AG09309 (cell line): ENCODE results near the gene IRF2.
A peak's percentile ranks its signal among the peaks of the same experiment; 100 is the strongest.

Source experiments
- DNase-seq: peaks from one replicate; pipeline ENCODE4 v3.0.0-alpha.2; 2010; ENCODE audit warnings: low read depth
- H3K4me3 ChIP-seq: 2 replicates; pipeline ENCODE4 v1.5.1; 2011; ENCODE audit warnings: mild to moderate bottlenecking, low read depth, low read length, moderate library complexity; ENCODE audit not compliant: control insufficient read depth
- TF ChIP-seq, protein P1 (sequence below): IDR thresholded peaks from 2 replicates; pipeline ENCODE4 v1.5.1; 2011; ENCODE audit warnings: mild to moderate bottlenecking, low read depth, low read length, inconsistent platforms; ENCODE audit not compliant: insufficient read depth, control insufficient read depth; ENCODE audit errors: missing control alignments

Gene IRF2

DNA sequence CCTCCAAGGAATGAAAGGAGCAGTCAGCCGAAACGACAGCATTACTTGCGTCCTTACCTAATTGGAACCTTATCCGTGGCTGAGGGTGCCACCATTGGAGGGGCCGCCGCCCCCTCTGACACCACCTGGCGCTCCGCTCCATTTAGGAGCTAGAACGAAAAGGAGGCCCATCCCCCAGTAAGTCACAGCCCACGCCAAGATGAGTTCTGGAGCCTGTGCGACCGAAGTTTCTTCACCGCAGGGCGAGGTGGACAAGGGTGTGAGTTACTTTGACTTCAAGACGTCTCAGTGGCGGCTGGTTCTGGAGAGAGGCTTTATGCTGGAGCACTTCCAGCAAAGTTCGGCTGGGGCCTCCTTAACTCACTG, 729 bp upstream of the IRF2 start:
- H3K4me3 ChIP-seq = peak overlapping the region; percentile 96
- TF ChIP-seq, protein P1, sequence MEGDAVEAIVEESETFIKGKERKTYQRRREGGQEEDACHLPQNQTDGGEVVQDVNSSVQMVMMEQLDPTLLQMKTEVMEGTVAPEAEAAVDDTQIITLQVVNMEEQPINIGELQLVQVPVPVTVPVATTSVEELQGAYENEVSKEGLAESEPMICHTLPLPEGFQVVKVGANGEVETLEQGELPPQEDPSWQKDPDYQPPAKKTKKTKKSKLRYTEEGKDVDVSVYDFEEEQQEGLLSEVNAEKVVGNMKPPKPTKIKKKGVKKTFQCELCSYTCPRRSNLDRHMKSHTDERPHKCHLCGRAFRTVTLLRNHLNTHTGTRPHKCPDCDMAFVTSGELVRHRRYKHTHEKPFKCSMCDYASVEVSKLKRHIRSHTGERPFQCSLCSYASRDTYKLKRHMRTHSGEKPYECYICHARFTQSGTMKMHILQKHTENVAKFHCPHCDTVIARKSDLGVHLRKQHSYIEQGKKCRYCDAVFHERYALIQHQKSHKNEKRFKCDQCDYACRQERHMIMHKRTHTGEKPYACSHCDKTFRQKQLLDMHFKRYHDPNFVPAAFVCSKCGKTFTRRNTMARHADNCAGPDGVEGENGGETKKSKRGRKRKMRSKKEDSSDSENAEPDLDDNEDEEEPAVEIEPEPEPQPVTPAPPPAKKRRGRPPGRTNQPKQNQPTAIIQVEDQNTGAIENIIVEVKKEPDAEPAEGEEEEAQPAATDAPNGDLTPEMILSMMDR = no peak
- DNase-seq = no peak

DNA sequence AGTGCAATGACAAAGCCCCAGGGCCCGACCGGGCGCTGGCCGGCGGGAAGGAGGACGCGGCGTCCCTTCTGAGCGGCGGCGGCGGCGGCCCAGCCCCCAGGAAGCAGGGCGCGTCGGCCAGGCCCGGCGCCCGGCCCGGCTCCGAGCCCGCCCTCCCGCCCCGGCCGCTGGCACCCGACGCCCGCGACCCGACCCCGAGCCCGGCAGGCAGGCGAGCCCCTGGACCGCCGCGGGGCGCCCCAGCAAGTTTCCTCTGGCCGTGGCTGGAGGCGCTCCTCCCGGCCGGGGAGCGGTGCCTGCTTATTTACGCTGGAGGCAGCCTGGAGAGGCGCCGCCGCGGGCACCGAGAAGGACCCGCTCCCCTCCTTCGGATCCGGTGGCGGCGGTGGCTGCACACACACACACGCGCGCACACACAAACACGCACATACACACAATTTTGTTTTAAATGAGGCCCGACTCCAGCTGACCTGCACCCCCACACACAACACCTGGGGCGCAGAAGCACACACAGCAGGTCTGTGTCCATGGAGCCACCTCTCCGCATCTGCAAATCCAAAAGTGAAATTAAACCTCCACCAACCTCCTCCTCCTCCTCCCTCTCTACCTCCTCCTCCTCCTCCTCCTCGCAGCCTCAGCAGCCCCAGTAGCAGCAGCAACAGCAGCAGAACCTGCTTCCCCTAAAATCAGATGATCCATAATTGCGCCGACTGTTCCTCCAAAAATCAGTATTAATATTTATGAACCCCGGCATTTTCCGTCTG, 669 bp downstream of the IRF2 start:
- DNase-seq = no peak
- H3K4me3 ChIP-seq = peak overlapping the region; percentile 96
- TF ChIP-seq, protein P1 = no peak

DNA sequence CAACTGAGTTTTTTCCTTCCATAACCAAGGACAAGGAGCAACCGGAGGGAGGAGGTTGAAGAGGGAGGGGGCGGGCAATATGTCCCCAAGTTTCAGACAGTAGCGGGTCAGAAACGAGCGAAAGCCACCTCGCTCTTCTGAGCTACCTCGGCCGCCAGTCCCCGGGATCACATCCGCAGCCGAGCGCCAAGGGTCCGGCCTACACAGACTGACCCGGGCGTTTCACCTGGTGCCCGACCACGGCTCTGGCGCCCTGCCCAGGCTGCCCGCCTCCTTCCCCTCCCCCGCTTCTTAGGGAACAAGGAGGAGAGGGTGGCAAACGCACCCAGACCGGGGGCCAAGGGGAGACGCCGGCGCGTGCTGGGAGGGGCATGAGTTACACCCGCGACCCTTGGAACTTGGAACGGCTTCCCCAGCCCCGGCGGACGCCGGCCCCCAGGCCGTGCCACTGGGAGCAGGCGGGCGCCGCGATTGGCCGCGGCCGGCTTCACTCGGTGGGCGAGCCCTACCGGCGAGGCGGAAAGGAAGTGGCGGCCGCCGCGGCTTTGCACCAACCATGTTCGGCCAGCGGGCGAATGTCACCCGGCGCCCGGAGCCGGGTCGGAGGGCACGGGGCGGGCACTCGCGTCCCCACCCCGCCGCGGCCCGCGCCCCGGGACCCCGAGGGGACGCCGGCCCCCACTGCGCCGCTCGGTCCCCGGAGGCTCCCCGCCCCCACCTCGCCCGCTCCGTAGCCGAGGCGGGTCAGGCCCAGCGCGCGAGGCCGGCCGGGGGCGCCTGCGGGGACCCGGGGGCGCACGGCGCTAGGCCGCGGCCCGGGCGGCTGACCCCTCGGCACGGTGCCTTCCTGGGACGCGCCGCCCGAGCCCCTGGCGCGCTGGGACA, 1.5 kb downstream of the IRF2 start:
- DNase-seq = no peak
- TF ChIP-seq, protein P1 = no peak
- H3K4me3 ChIP-seq = peak overlapping the region; percentile 96

DNA sequence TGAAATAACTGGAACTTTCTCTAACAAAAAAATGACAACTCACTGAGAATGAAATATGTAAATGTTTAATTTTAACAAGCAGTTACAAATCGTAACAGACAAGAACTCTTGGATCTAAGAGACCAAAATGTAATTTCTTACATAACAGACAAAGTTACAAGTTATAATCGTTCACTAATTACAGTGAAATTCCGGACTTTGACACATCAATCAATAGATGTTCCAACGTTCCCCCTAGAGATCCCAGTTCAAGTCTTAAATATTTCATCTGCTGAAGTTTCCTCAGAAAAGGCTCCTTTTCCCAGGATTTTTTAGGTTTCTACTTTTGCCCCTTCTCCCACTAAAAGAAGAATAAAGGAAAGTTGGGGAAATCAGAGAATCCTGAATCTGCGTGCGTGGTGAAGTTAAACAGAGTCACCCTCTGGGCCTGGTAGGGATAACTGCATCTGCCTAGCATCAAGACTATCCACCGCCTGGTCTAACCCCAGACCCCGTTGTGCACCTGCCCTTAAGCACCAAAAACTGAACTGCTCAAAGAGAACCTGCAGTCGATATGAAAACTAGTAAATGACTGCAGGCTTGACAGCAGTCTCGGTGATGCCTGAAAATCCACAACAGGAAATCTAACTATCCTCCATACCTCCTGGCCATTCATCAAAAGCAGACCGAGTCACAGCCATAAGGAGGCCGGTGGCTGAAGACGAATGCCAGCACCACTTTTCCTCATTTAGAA, 2.3 kb downstream of the IRF2 start:
- H3K4me3 ChIP-seq = peak overlapping the region; percentile 96
- TF ChIP-seq, protein P1 = no peak
- no peak for DNase-seq

DNA sequence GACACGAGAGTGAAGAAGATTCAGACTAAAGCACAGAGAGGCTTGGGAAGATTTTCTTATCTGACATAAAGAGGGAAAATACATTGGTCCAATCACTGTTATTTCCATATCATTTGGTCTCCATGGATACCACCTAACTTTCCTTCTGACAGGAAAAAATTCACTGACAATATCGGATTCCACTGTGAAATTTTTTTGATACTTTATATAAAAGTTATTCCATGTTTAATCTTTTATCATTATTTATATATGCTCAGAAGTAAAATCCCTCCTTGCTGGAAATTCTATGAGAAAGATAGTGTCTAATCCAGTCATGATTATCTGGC, 3.6 kb downstream of the IRF2 start:
- H3K4me3 ChIP-seq = no peak overlapping the region
- DNase-seq = no peak
- TF ChIP-seq, protein P1 = no peak

DNA sequence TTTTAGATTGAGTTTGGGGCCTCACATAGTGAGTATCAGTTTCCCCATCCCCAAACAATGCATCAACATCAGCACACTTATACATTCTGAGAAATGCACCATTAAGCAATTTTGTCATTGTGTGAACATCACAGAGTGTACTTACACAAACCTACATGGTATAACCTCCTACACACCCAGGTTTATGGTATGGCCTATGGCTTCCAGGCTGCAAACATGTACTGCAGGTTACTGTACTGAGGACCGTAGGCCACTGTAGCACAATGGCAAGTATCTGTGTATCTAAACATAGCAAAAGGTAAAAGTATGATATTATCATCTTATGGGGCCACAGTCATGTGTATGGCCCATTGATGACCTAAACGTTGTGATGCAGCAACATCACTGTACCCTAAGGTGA, 7.7 kb downstream of the IRF2 start:
- DNase-seq = no peak
- TF ChIP-seq, protein P1 = no peak
- no peak overlapping the region for H3K4me3 ChIP-seq
